Natural killer cell (primary cell): ENCODE data around the gene JPH3. TPM values are rescaled to one million over a fixed set of nuclear protein-coding genes. Genes with fewer than 3 reads are reported as not detected.

Source experiments
- ATAC-seq, 3 donors: fragments of 150-1000 bp in 2 of 3; fragments of 200-7000 bp in 1 of 3; cut with Tn5 transposase; 1 replicate in 1 of 3; 2 replicates in 2 of 3; pipeline ENCODE4 v1.10.0; 2021; ENCODE audit warnings: mild to moderate bottlenecking in 2 of 3, moderate library complexity in 2 of 3
- DNase-seq, 2 donors: peaks; one replicate each; pipeline versions ENCODE4 v3.0.0 to v3.0.0-alpha.2; 2013 to 2021; ENCODE audit warnings: mixed read lengths in 1 of 2
- H3K27ac ChIP-seq: one replicate; pipeline ENCODE4 v1.5.1; 2013; ENCODE audit warnings: mild to moderate bottlenecking, low read length
- H3K27me3 ChIP-seq: one replicate; pipeline ENCODE4 v1.6.1; 2013; ENCODE audit warnings: low read length; ENCODE audit not compliant: control insufficient read depth, insufficient read depth
- H3K36me3 ChIP-seq: one replicate; pipeline ENCODE4 v1.6.1; 2013; ENCODE audit warnings: low read length; ENCODE audit not compliant: control insufficient read depth, insufficient read depth
- H3K4me1 ChIP-seq: one replicate; pipeline ENCODE4 v1.6.1; 2013; ENCODE audit warnings: low read length; ENCODE audit not compliant: control insufficient read depth, insufficient read depth
- H3K4me3 ChIP-seq: one replicate; pipeline ENCODE4 v1.5.1; 2013; ENCODE audit warnings: low read length
- H3K9me3 ChIP-seq: one replicate; pipeline ENCODE4 v1.6.1; 2013; ENCODE audit warnings: low read length; ENCODE audit not compliant: control insufficient read depth, insufficient read depth
- H3K27ac Mint-ChIP-seq, 2 donors: one replicate each; pipeline ENCODE4 v1.8.0; 2022; ENCODE audit warnings: mild to moderate bottlenecking in 2 of 2, mixed read lengths in 2 of 2, moderate library complexity in 1 of 2
- H3K27me3 Mint-ChIP-seq, 2 donors: one replicate each; pipeline ENCODE4 v1.8.0; 2022; ENCODE audit warnings: low read depth in 2 of 2, mixed read lengths in 2 of 2
- H3K36me3 Mint-ChIP-seq: one replicate; pipeline ENCODE4 v1.8.0; 2022; ENCODE audit warnings: mixed read lengths
- H3K4me1 Mint-ChIP-seq, 2 donors: one replicate each; pipeline ENCODE4 v1.8.0; 2022; ENCODE audit warnings: mixed read lengths in 2 of 2
- H3K4me3 Mint-ChIP-seq: one replicate; pipeline ENCODE4 v1.8.0; 2022; ENCODE audit warnings: mild to moderate bottlenecking, moderate library complexity, mixed read lengths
- H3K9me3 Mint-ChIP-seq, 2 donors: one replicate each; pipeline ENCODE4 v1.8.0; 2022; ENCODE audit warnings: mixed read lengths in 2 of 2
- WGBS: methylation state at CpG from one replicate; pipeline ENCODE4 v1.1.7; 2013; ENCODE audit warnings: missing lambda C conversion rate; ENCODE audit not compliant: insufficient coverage; 5-methylcytosine and 5-hydroxymethylcytosine counted together
- intact Hi-C: fragments of 100-400 bp; cut with micrococcal nuclease; formaldehyde crosslinking; loops from one replicate; pipeline ENCODE4 v1.14.2; 2022
- total RNA-seq, 4 donors: library from RNA; stranded (reverse); fragments of 120-200 nt in 1 of 4; gene quantifications; one replicate each; pipeline versions ENCODE4 v1.2.3 to v1.2.4, GENCODE V29; 2013 to 2022
- TF ChIP-seq, protein P1 (sequence below): fragments of 200-600 bp; IDR thresholded peaks from one replicate; pipeline ENCODE4 v1.8.0; 2022; ENCODE audit warnings: antibody characterized with exemption

The JPH3 gene
- total RNA-seq, 3 donors from 2014 or later (not counting 1 experiment from before 2014, with no cell fraction given), result not detected

DNA sequence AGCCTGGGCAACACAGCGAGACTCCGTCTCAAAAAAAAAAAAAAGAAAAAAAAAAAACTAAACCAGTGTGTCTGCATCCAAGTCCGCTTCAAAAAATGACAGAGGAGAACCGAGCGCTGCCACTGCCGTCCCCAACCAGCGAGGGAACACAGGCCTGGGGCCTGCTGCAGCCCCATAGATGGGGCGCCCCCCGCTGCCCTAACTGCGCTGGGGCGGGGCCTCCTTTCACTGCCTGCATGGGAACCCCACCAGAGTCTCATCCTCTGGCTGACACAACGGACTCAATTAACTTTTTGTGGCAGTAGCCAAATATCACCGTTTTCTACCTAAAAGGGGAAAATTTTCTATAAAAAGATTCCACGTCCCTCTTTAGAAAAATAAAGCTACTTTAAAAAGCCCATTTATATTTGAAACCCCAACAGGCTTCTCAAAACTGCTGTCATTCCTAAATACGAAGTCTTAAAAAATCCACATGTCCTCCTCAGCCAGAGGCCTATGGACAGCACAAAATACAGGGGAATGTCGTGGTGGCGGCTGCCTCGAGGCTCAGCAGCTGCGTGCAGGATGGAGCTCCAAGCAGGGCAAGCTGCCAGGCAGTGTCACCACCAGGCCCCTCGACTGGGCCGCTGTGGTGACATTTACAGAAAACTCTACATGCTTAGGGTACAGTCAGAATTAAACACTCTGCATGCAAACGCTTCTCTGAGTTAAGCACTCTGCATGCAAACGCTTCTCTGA lies 133.1 kb downstream of the JPH3 start:
- no peaks in the 10 kb centered on the region for H3K27me3 Mint-ChIP-seq
- Histone ChIP-seq H3K4me1 (peaks cover 20% of the 10 kb centered on the region), H3K36me3 (peaks cover 34% of the 10 kb centered on the region), H3K27me3 (no peaks in the 10 kb centered on the region), H3K9me3 (no peaks in the 10 kb centered on the region), H3K4me3 (no peak overlapping the region), H3K27ac (no peak overlapping the region)
- peak overlapping the region; percentile 59 to 63 for H3K27ac Mint-ChIP-seq
- intact Hi-C loops, result no loop called here
- TF ChIP-seq, protein P1, sequence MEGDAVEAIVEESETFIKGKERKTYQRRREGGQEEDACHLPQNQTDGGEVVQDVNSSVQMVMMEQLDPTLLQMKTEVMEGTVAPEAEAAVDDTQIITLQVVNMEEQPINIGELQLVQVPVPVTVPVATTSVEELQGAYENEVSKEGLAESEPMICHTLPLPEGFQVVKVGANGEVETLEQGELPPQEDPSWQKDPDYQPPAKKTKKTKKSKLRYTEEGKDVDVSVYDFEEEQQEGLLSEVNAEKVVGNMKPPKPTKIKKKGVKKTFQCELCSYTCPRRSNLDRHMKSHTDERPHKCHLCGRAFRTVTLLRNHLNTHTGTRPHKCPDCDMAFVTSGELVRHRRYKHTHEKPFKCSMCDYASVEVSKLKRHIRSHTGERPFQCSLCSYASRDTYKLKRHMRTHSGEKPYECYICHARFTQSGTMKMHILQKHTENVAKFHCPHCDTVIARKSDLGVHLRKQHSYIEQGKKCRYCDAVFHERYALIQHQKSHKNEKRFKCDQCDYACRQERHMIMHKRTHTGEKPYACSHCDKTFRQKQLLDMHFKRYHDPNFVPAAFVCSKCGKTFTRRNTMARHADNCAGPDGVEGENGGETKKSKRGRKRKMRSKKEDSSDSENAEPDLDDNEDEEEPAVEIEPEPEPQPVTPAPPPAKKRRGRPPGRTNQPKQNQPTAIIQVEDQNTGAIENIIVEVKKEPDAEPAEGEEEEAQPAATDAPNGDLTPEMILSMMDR, result no peak
- 94% methylated on average over 23 of the region's 23 CpGs for WGBS
- DNase-seq, result no peak
- H3K4me1 Mint-ChIP-seq, result peaks cover 27 to 35% of the 10 kb centered on the region in 2 donors
- peaks cover 2% of the 10 kb centered on the region for H3K36me3 Mint-ChIP-seq
- ATAC-seq, result no peak
- no peak overlapping the region for H3K4me3 Mint-ChIP-seq
- H3K9me3 Mint-ChIP-seq, result no peaks in the 10 kb centered on the region

DNA sequence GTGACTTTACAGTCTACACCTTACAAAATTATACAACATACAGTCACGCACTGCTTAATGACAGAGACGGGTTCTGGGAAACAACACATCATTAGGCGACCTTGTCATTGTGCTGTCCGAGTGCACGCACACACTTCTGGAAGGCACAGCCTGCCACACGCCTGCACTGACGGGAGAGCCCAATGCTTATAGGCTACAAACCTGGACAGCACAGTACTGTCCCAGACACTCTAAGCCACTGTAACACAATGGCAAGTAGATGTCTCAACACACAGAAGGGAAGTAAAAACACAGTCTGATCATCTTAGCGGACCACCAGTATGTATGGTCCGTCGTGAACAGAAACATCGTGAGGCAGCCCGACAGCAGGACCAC lies 133.7 kb downstream of the JPH3 start:
- Histone ChIP-seq H3K27me3 (no peaks in the 10 kb centered on the region), H3K4me3 (no peak overlapping the region), H3K36me3 (peaks cover 34% of the 10 kb centered on the region), H3K4me1 (peaks cover 20% of the 10 kb centered on the region), H3K27ac (no peak overlapping the region), H3K9me3 (no peaks in the 10 kb centered on the region)
- peaks cover 33 to 36% of the 10 kb centered on the region in 2 donors for H3K4me1 Mint-ChIP-seq
- intact Hi-C loops, result no loop called here
- ATAC-seq, result peak in 1 of 3 donors; percentile 11
- H3K27ac Mint-ChIP-seq, result peak overlapping the region in 1 of 2 donors; percentile 59
- no peak overlapping the region for H3K4me3 Mint-ChIP-seq
- 93% methylated on average over 12 of the region's 12 CpGs for WGBS
- peaks cover 7% of the 10 kb centered on the region for H3K36me3 Mint-ChIP-seq
- H3K27me3 Mint-ChIP-seq, result no peaks in the 10 kb centered on the region
- H3K9me3 Mint-ChIP-seq, result no peaks in the 10 kb centered on the region
- TF ChIP-seq, protein P1, result no peak
- no peak for DNase-seq

DNA sequence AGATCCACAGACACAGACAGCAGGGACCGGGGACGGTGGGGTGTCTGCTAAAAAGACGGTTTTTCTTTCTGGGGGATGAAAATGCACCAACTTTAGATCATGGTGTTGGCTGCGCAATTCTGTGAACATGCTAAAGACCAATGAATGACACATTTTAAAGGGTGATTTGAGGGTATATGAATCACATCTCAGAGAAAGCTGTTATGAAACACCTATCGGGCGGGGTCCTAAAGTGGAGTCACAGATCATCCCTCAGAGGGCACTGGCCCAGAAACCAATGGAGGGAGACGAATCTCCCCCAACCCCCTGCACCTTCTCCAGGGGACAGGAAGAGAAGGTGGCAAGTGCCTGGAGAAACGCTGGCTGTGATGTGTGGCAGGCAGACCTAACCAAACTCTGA lies 137.5 kb downstream of the JPH3 start:
- H3K36me3 Mint-ChIP-seq, result peaks cover 17% of the 10 kb centered on the region
- Histone ChIP-seq H3K4me1 (peaks cover 4% of the 10 kb centered on the region), H3K27ac (no peak overlapping the region), H3K27me3 (no peaks in the 10 kb centered on the region), H3K36me3 (peaks cover 45% of the 10 kb centered on the region), H3K4me3 (no peak overlapping the region), H3K9me3 (no peaks in the 10 kb centered on the region)
- ATAC-seq (peak in 1 of 3 donors; percentile 21), DNase-seq (no peak)
- no peak overlapping the region for H3K27ac Mint-ChIP-seq
- no peaks in the 10 kb centered on the region for H3K27me3 Mint-ChIP-seq
- peaks cover 25 to 32% of the 10 kb centered on the region in 2 donors for H3K4me1 Mint-ChIP-seq
- intact Hi-C loops, result no loop called here
- TF ChIP-seq, protein P1, result no peak
- WGBS, result 88% methylated on average over 8 of the region's 8 CpGs
- H3K4me3 Mint-ChIP-seq, result no peak overlapping the region
- H3K9me3 Mint-ChIP-seq, result no peaks in the 10 kb centered on the region

DNA sequence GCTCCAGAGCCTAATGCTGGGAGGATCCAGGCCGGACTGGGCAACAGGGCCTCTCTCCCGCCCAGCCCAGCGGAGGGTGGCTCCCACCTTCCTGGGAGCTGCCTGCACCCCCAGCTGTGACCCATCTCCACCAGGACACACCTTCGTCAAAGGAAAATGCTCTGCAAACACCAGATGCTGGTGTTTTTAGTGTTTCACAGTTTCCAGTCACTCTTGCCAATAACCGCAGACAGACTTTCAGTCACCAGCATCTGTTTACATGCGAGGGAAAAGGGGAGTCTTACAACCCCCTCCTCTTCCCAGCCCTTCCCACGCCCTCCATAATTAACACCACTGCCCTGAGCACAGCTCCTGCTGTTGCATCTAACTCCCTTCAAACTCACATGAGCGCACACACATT lies 138.1 kb downstream of the JPH3 start:
- H3K36me3 Mint-ChIP-seq, result peaks cover 19% of the 10 kb centered on the region
- WGBS, result 97% methylated on average over 8 of the region's 8 CpGs
- peaks cover 31 to 36% of the 10 kb centered on the region in 2 donors for H3K4me1 Mint-ChIP-seq
- no peak overlapping the region for H3K27ac Mint-ChIP-seq
- Histone ChIP-seq H3K4me1 (peaks cover 4% of the 10 kb centered on the region), H3K9me3 (no peaks in the 10 kb centered on the region), H3K27me3 (no peaks in the 10 kb centered on the region), H3K27ac (no peak overlapping the region), H3K36me3 (peaks cover 50% of the 10 kb centered on the region), H3K4me3 (no peak overlapping the region)
- H3K4me3 Mint-ChIP-seq, result peak overlapping the region; percentile 38
- ATAC-seq, result no peak
- intact Hi-C loops, result no loop called here
- no peaks in the 10 kb centered on the region for H3K27me3 Mint-ChIP-seq
- no peak for DNase-seq
- TF ChIP-seq, protein P1, result no peak
- H3K9me3 Mint-ChIP-seq, result no peaks in the 10 kb centered on the region
